GM19239 (cell line): ENCODE data around the gene CAPZB.
"Not testable (repeated sequence)": the region's sequence is repeated elsewhere in the genome, so short reads cannot be mapped to it uniquely, and the experiment has no call there.

Experiments used
- DNase-seq: peaks from one replicate; pipeline ENCODE4 v3.0.0; 2011; ENCODE audit warnings: low spot score; ENCODE audit not compliant: insufficient read length
- FAIRE-seq: peaks from 2 replicates; lab custom pipeline; 2011; peaks lifted over from hg19 to GRCh38; lab: Jason Lieb, UNC

CAPZB gene

GRCh38 chr1:19502284-19502683 lies 16.9 kb upstream of the CAPZB start:
- DNase-seq, FAIRE-seq: not testable (repeated sequence)

GRCh38 chr1:19499887-19500286 lies 14.5 kb upstream of the CAPZB start:
- not testable (repeated sequence) for DNase-seq, FAIRE-seq

- FAIRE-seq, DNase-seq: not testable (repeated sequence)
Observed at GRCh38 chr1:19497443-19497842, 12.1 kb upstream of the CAPZB start.

GRCh38 chr1:19496527-19496874 lies 11.2 kb upstream of the CAPZB start:
- DNase-seq, result no peak
- FAIRE-seq, result no peak

- FAIRE-seq (no peak), DNase-seq (no peak)
Observed at GRCh38 chr1:19495799-19496526, 10.6 kb upstream of the CAPZB start.

- no peak for FAIRE-seq
Observed at GRCh38 chr1:19495000-19495656, 9.8 kb upstream of the CAPZB start.

GRCh38 chr1:19493547-19493946 lies 8.2 kb upstream of the CAPZB start:
- DNase-seq, result no peak
- no peak for FAIRE-seq

More at GRCh38 chr1:19495000-19495656, 9.8 kb upstream of the CAPZB start:
- no peak for DNase-seq

GRCh38 chr1:19489996-19490395 lies 4.7 kb upstream of the CAPZB start:
- DNase-seq (no peak), FAIRE-seq (no peak)

- DNase-seq (no peak), FAIRE-seq (no peak)
Observed at GRCh38 chr1:19488136-19488535, 2.8 kb upstream of the CAPZB start.

GRCh38 chr1:19484798-19485361 lies 459 bp downstream of the CAPZB start:
- DNase-seq (no peak), FAIRE-seq (no peak)

- DNase-seq (no peak), FAIRE-seq (no peak)
Observed at GRCh38 chr1:19484338-19484797, 971 bp downstream of the CAPZB start.

- FAIRE-seq (peak; percentile 28), DNase-seq (no peak)
Observed at GRCh38 chr1:19483691-19484090, 1.6 kb downstream of the CAPZB start.

GRCh38 chr1:19483261-19483660 lies 2.1 kb downstream of the CAPZB start:
- no peak for DNase-seq
- FAIRE-seq, result no peak

GRCh38 chr1:19481826-19482398 lies 3.4 kb downstream of the CAPZB start:
- DNase-seq, result no peak

GRCh38 chr1:19480282-19480681 lies 5.1 kb downstream of the CAPZB start:
- DNase-seq (no peak), FAIRE-seq (no peak)

More at GRCh38 chr1:19481826-19482398, 3.4 kb downstream of the CAPZB start:
- FAIRE-seq, result no peak

GRCh38 chr1:19479351-19480120 lies 5.8 kb downstream of the CAPZB start:
- FAIRE-seq (no peak), DNase-seq (no peak)

GRCh38 chr1:19478322-19478721 lies 7.0 kb downstream of the CAPZB start:
- DNase-seq (no peak), FAIRE-seq (peak; percentile 33)

- FAIRE-seq (peak; percentile 93), DNase-seq (no peak)
Observed at GRCh38 chr1:19477284-19478249, 7.8 kb downstream of the CAPZB start.
